ENCODE measurements around the gene LOC101059915.
"Not testable (repeated sequence)": the region's sequence is repeated elsewhere in the genome, so short reads cannot be mapped to it uniquely, and the experiment has no call there.

Gene LOC101059915

GRCh38 chrX:71640002-71640401 lies 27.3 kb upstream of the LOC101059915 start:
- no peak for DNase-seq (ENCODE audit: low read depth)

GRCh38 chrX:71644406-71644805 lies 22.9 kb upstream of the LOC101059915 start:
- DNase-seq (ENCODE audit: low read depth), result not testable (repeated sequence)

- DNase-seq (ENCODE audit: low read depth), result no peak
These were observed 16.9 kb upstream of the LOC101059915 start for GRCh38 chrX:71650333-71650969.

GRCh38 chrX:71652405-71652804 lies 14.9 kb upstream of the LOC101059915 start:
- peak; percentile 32 for DNase-seq (ENCODE audit: low read depth)

GRCh38 chrX:71653344-71653743 lies 14.0 kb upstream of the LOC101059915 start:
- no peak for DNase-seq (ENCODE audit: low read depth)

- DNase-seq (ENCODE audit: low read depth), result no peak
These were observed 10.1 kb upstream of the LOC101059915 start for GRCh38 chrX:71657267-71657666.

GRCh38 chrX:71659342-71659741 lies 8.0 kb upstream of the LOC101059915 start:
- DNase-seq (ENCODE audit: low read depth), result no peak

- DNase-seq (ENCODE audit: low read depth), result no peak
These were observed 7.4 kb upstream of the LOC101059915 start for GRCh38 chrX:71659959-71660358.

- DNase-seq (ENCODE audit: low read depth), result no peak
These were observed 6.6 kb upstream of the LOC101059915 start for GRCh38 chrX:71660562-71661416.

- DNase-seq (ENCODE audit: low read depth), result no peak
These were observed 5.4 kb upstream of the LOC101059915 start for GRCh38 chrX:71661919-71662318.

- DNase-seq (ENCODE audit: low read depth), result not testable (repeated sequence)
These were observed 4.7 kb upstream of the LOC101059915 start for GRCh38 chrX:71662654-71663053.

- not testable (repeated sequence) for DNase-seq (ENCODE audit: low read depth)
These were observed 4.1 kb upstream of the LOC101059915 start for GRCh38 chrX:71663238-71663637.

- not testable (repeated sequence) for DNase-seq (ENCODE audit: low read depth)
These were observed 3.1 kb upstream of the LOC101059915 start for GRCh38 chrX:71664202-71664601.

GRCh38 chrX:71664889-71665491 lies 2.4 kb upstream of the LOC101059915 start:
- DNase-seq (ENCODE audit: low read depth), result no peak

- no peak for DNase-seq (ENCODE audit: low read depth)
These were observed 1.6 kb upstream of the LOC101059915 start for GRCh38 chrX:71665747-71666146.

- no peak for DNase-seq (ENCODE audit: low read depth)
These were observed 814 bp upstream of the LOC101059915 start for GRCh38 chrX:71666240-71667223.

- DNase-seq (ENCODE audit: low read depth), result no peak
These were observed 876 bp downstream of the LOC101059915 start for GRCh38 chrX:71668248-71668595.

- no peak for DNase-seq (ENCODE audit: low read depth)
These were observed 2.1 kb downstream of the LOC101059915 start for GRCh38 chrX:71669492-71669891.

GRCh38 chrX:71669947-71670346 lies 2.6 kb downstream of the LOC101059915 start:
- not testable (repeated sequence) for DNase-seq (ENCODE audit: low read depth)

GRCh38 chrX:71671043-71671780 lies 3.9 kb downstream of the LOC101059915 start:
- DNase-seq (ENCODE audit: low read depth), result no peak

- DNase-seq (ENCODE audit: low read depth), result no peak
These were observed 4.6 kb downstream of the LOC101059915 start for GRCh38 chrX:71671938-71672337.
